KOPT-K1 (cell line): Measurements from ENCODE around the gene CCDC150.

ENCODE experiments used
- H3K27ac ChIP-seq: fragments of 200-600 bp; sonication (generic); 2 replicates; pipeline ENCODE4 v1.5.1; 2016; ENCODE audit warnings: antibody characterized with exemption, mild to moderate bottlenecking, low read depth, low read length; ENCODE audit not compliant: poor library complexity, severe bottlenecking
- H3K36me3 ChIP-seq: fragments of 200-600 bp; sonication (generic); 2 replicates; pipeline ENCODE4 v1.5.1; 2017; ENCODE audit warnings: antibody characterized with exemption, mild to moderate bottlenecking, low read length, moderate library complexity; ENCODE audit not compliant: insufficient read depth
- H3K9me3 ChIP-seq: fragments of 200-600 bp; sonication (generic); 2 replicates; pipeline ENCODE4 v1.5.1; 2017; ENCODE audit warnings: antibody characterized with exemption, low read length, mild to moderate bottlenecking; ENCODE audit not compliant: insufficient read depth, poor library complexity, severe bottlenecking

Gene CCDC150

GRCh38 chr2:196750291-196750923 is 110.9 kb downstream of the CCDC150 start:
- Histone ChIP-seq H3K36me3 (no peaks in the 10 kb centered on the region), H3K9me3 (peaks cover 12% of the 10 kb centered on the region), H3K27ac (no peak overlapping the region)

GRCh38 chr2:196750977-196751631 is 111.6 kb downstream of the CCDC150 start:
- Histone ChIP-seq H3K9me3 (peaks cover 12% of the 10 kb centered on the region), H3K36me3 (no peaks in the 10 kb centered on the region), H3K27ac (no peak overlapping the region)

GRCh38 chr2:196758474-196759377 is 119.2 kb downstream of the CCDC150 start:
- peaks cover 54% of the 10 kb centered on the region for H3K36me3 ChIP-seq
- no peak overlapping the region for H3K27ac ChIP-seq
- H3K9me3 ChIP-seq, result peaks cover 25% of the 10 kb centered on the region

GRCh38 chr2:196759378-196759706 is 119.8 kb downstream of the CCDC150 start:
- Histone ChIP-seq H3K9me3 (peaks cover 18% of the 10 kb centered on the region), H3K27ac (no peak overlapping the region), H3K36me3 (peaks cover 60% of the 10 kb centered on the region)

GRCh38 chr2:196767101-196767500 is 127.6 kb downstream of the CCDC150 start:
- peaks cover 95% of the 10 kb centered on the region for H3K36me3 ChIP-seq
- no peak overlapping the region for H3K27ac ChIP-seq
- no peaks in the 10 kb centered on the region for H3K9me3 ChIP-seq
